ENCODE results near the gene EXOC3L2. TPM values are rescaled to one million over a fixed set of nuclear protein-coding genes. Genes with fewer than 3 reads are reported as not detected.

EXOC3L2 gene
- total and polyA plus RNA-seq, 4 donors: 0.19 to 2.9 (median 0.95) TPM

DNA sequence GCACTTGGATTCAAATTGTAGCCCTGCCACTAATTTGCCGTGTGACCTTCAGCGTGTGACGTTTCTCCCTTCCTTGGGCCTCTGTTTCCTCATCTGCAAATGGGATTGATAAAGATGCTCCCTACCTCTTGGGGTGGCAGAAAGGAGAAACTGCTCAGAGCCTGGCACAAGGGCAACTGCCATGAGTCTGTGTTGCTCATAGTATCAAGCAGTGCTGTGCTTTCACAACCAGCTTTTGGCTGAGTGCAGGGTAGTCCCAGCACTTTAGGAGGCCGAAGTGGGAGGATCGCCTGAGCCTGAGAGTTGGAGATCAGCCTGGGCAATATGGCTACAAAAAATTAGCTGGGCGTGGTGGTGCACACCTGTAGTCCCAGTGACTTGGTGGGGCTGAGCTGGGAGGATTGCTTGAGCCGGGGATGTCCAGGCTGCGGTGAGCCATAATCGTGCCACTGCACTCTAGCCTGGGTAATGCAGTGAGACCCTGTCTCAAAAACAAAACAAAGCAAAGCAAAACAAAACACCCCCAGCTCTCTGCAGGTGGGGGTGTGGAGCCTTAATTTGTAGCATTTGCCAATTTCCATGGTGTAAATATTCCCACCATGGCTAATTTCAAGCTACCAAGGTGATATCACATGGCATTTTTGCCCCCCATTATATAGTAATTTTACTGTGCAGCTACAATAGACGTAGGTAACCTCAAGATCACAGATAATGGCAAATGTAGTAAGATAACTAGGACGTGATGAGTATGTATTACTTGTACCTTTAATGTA lies 4.2 kb upstream of the EXOC3L2 start:
- no peaks in the 10 kb centered on the region for H3K27me3 ChIP-seq (ENCODE audit: control insufficient read depth, insufficient read depth, low read length)
- peaks cover 11% of the 10 kb centered on the region for H3K36me3 ChIP-seq (ENCODE audit: control insufficient read depth, insufficient read depth, low read length)
- no peak overlapping the region for H3K27ac ChIP-seq (ENCODE audit: low read depth, low read length)
- DNase-seq (ENCODE audit: low read depth in 4 of 6, low spot score in 6 of 6): no peak
- no peak overlapping the region for H3K4me3 ChIP-seq (ENCODE audit: low read depth, low read length)
- no peaks in the 10 kb centered on the region for H3K9me3 ChIP-seq (ENCODE audit: control insufficient read depth, insufficient read depth, low read length)
- 54% methylated on average over 6 of the region's 11 CpGs for WGBS (ENCODE audit: insufficient coverage)
- H3K4me1 ChIP-seq (ENCODE audit: control insufficient read depth, insufficient read depth, low read length): peaks cover 44% of the 10 kb centered on the region

DNA sequence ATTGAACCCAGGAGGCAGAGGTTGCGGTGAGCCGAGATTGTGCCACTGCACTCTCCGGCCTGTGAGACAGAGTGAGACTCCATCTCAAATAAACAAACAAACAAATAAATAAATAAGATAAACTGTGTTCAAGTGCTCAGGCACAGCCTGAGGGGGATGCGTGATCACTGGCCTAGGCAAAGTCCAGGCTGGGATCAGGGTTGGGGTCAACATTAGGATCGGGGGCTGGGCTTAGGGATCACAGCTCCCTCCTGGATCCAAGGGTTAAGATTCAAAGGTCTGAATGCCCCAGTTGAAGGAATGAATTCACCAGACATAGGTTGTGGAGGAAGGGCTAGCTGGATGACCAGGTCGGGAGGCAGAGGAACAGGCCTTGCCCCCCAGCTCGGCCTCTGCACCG lies 1.9 kb upstream of the EXOC3L2 start:
- Histone ChIP-seq H3K4me1 (ENCODE audit: control insufficient read depth, insufficient read depth, low read length) (peaks cover 30% of the 10 kb centered on the region), H3K36me3 (ENCODE audit: control insufficient read depth, insufficient read depth, low read length) (peaks cover 4% of the 10 kb centered on the region), H3K9me3 (ENCODE audit: control insufficient read depth, insufficient read depth, low read length) (no peaks in the 10 kb centered on the region), H3K27ac (ENCODE audit: low read depth, low read length) (no peak overlapping the region), H3K27me3 (ENCODE audit: control insufficient read depth, insufficient read depth, low read length) (no peaks in the 10 kb centered on the region), H3K4me3 (ENCODE audit: low read depth, low read length) (no peak overlapping the region)
- no peak for DNase-seq (ENCODE audit: low read depth in 4 of 6, low spot score in 6 of 6)
- WGBS (ENCODE audit: insufficient coverage): 91% methylated on average over 3 of the region's 8 CpGs

- H3K9me3 ChIP-seq (ENCODE audit: control insufficient read depth, insufficient read depth, low read length): no peaks in the 10 kb centered on the region
- H3K27ac ChIP-seq (ENCODE audit: low read depth, low read length): peak overlapping the region; percentile 25
Measured at GRCh38 chr19:45245826-45246225, 619 bp upstream of the EXOC3L2 start.

GRCh38 chr19:45244133-45244794 lies 943 bp downstream of the EXOC3L2 start:
- no peak for DNase-seq (ENCODE audit: low read depth in 4 of 6, low spot score in 6 of 6)
- Histone ChIP-seq H3K4me1 (ENCODE audit: control insufficient read depth, insufficient read depth, low read length) (peaks cover 16% of the 10 kb centered on the region), H3K9me3 (ENCODE audit: control insufficient read depth, insufficient read depth, low read length) (no peaks in the 10 kb centered on the region), H3K4me3 (ENCODE audit: low read depth, low read length) (no peak overlapping the region), H3K27ac (ENCODE audit: low read depth, low read length) (no peak overlapping the region), H3K36me3 (ENCODE audit: control insufficient read depth, insufficient read depth, low read length) (no peaks in the 10 kb centered on the region), H3K27me3 (ENCODE audit: control insufficient read depth, insufficient read depth, low read length) (no peaks in the 10 kb centered on the region)
- WGBS (ENCODE audit: insufficient coverage): 74% methylated on average over 15 of the region's 15 CpGs

More at GRCh38 chr19:45245826-45246225, 619 bp upstream of the EXOC3L2 start:
- no peaks in the 10 kb centered on the region for H3K36me3 ChIP-seq (ENCODE audit: control insufficient read depth, insufficient read depth, low read length)
- H3K27me3 ChIP-seq (ENCODE audit: control insufficient read depth, insufficient read depth, low read length): no peaks in the 10 kb centered on the region
- 45% methylated on average over 4 of the region's 4 CpGs for WGBS (ENCODE audit: insufficient coverage)
- peaks cover 25% of the 10 kb centered on the region for H3K4me1 ChIP-seq (ENCODE audit: control insufficient read depth, insufficient read depth, low read length)
- no peak overlapping the region for H3K4me3 ChIP-seq (ENCODE audit: low read depth, low read length)
- no peak for DNase-seq (ENCODE audit: low read depth in 4 of 6, low spot score in 6 of 6)

- 67% methylated on average over 12 of the region's 13 CpGs for WGBS (ENCODE audit: insufficient coverage)
Measured at GRCh38 chr19:45243144-45243732, 2.0 kb downstream of the EXOC3L2 start.

GRCh38 chr19:45238556-45238955 lies 6.7 kb downstream of the EXOC3L2 start:
- Histone ChIP-seq H3K36me3 (ENCODE audit: control insufficient read depth, insufficient read depth, low read length) (no peaks in the 10 kb centered on the region), H3K27me3 (ENCODE audit: control insufficient read depth, insufficient read depth, low read length) (peaks cover 22% of the 10 kb centered on the region), H3K27ac (ENCODE audit: low read depth, low read length) (no peak overlapping the region), H3K4me1 (ENCODE audit: control insufficient read depth, insufficient read depth, low read length) (peaks cover 7% of the 10 kb centered on the region), H3K9me3 (ENCODE audit: control insufficient read depth, insufficient read depth, low read length) (no peaks in the 10 kb centered on the region), H3K4me3 (ENCODE audit: low read depth, low read length) (no peak overlapping the region)
- no peak for DNase-seq (ENCODE audit: low read depth in 4 of 6, low spot score in 6 of 6)
- 87% methylated on average over 24 of the region's 25 CpGs for WGBS (ENCODE audit: insufficient coverage)

More at GRCh38 chr19:45243144-45243732, 2.0 kb downstream of the EXOC3L2 start:
- Histone ChIP-seq H3K4me3 (ENCODE audit: low read depth, low read length) (no peak overlapping the region), H3K36me3 (ENCODE audit: control insufficient read depth, insufficient read depth, low read length) (no peaks in the 10 kb centered on the region), H3K27ac (ENCODE audit: low read depth, low read length) (no peak overlapping the region), H3K27me3 (ENCODE audit: control insufficient read depth, insufficient read depth, low read length) (no peaks in the 10 kb centered on the region), H3K9me3 (ENCODE audit: control insufficient read depth, insufficient read depth, low read length) (no peaks in the 10 kb centered on the region), H3K4me1 (ENCODE audit: control insufficient read depth, insufficient read depth, low read length) (peaks cover 9% of the 10 kb centered on the region)
- no peak for DNase-seq (ENCODE audit: low read depth in 4 of 6, low spot score in 6 of 6)

- peaks cover 7% of the 10 kb centered on the region for H3K4me1 ChIP-seq (ENCODE audit: control insufficient read depth, insufficient read depth, low read length)
- no peak overlapping the region for H3K4me3 ChIP-seq (ENCODE audit: low read depth, low read length)
- peaks cover 36% of the 10 kb centered on the region for H3K27me3 ChIP-seq (ENCODE audit: control insufficient read depth, insufficient read depth, low read length)
- 28% methylated on average over 8 of the region's 8 CpGs for WGBS (ENCODE audit: insufficient coverage)
- no peak overlapping the region for H3K27ac ChIP-seq (ENCODE audit: low read depth, low read length)
- no peak for DNase-seq (ENCODE audit: low read depth in 4 of 6, low spot score in 6 of 6)
- H3K9me3 ChIP-seq (ENCODE audit: control insufficient read depth, insufficient read depth, low read length): no peaks in the 10 kb centered on the region
- no peaks in the 10 kb centered on the region for H3K36me3 ChIP-seq (ENCODE audit: control insufficient read depth, insufficient read depth, low read length)
Measured at GRCh38 chr19:45235485-45235884, 9.7 kb downstream of the EXOC3L2 start.

- Histone ChIP-seq H3K27me3 (ENCODE audit: control insufficient read depth, insufficient read depth, low read length) (peaks cover 36% of the 10 kb centered on the region), H3K4me3 (ENCODE audit: low read depth, low read length) (no peak overlapping the region)
Measured at GRCh38 chr19:45234089-45234869, 10.9 kb downstream of the EXOC3L2 start.

DNA sequence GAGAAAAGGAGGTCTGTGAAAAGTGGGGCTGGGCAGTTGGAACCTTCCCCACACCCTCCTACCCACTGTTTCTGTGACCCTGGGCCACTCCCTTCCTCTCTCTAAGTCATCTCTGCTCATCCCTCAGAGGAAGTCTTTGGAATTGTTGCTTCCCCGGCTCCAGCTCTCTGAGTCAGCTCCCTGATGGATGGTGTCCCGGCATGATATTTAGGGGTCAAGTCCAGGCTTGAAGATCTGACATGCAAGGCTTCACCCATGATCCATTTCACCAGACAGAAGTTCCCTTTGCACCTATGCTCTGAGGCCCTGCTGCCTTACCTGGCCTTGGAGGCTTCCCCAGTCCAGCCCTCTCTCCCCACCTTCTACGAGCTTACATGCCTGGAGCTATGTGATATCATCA lies 13.3 kb downstream of the EXOC3L2 start:
- Histone ChIP-seq H3K4me1 (ENCODE audit: control insufficient read depth, insufficient read depth, low read length) (peaks cover 7% of the 10 kb centered on the region), H3K9me3 (ENCODE audit: control insufficient read depth, insufficient read depth, low read length) (no peaks in the 10 kb centered on the region), H3K27me3 (ENCODE audit: control insufficient read depth, insufficient read depth, low read length) (peaks cover 36% of the 10 kb centered on the region), H3K36me3 (ENCODE audit: control insufficient read depth, insufficient read depth, low read length) (no peaks in the 10 kb centered on the region), H3K27ac (ENCODE audit: low read depth, low read length) (no peak overlapping the region), H3K4me3 (ENCODE audit: low read depth, low read length) (no peak overlapping the region)
- 76% methylated on average over 3 of the region's 3 CpGs for WGBS (ENCODE audit: insufficient coverage)
- DNase-seq (ENCODE audit: low read depth in 4 of 6, low spot score in 6 of 6): no peak

More at GRCh38 chr19:45234089-45234869, 10.9 kb downstream of the EXOC3L2 start:
- no peak for DNase-seq (ENCODE audit: low read depth in 4 of 6, low spot score in 6 of 6)
- whole genome bisulfite sequencing (ENCODE audit: insufficient coverage): 6% methylated on average over 93 of the region's 93 CpGs
- Histone ChIP-seq H3K9me3 (ENCODE audit: control insufficient read depth, insufficient read depth, low read length) (no peaks in the 10 kb centered on the region), H3K36me3 (ENCODE audit: control insufficient read depth, insufficient read depth, low read length) (no peaks in the 10 kb centered on the region), H3K4me1 (ENCODE audit: control insufficient read depth, insufficient read depth, low read length) (peaks cover 7% of the 10 kb centered on the region), H3K27ac (ENCODE audit: low read depth, low read length) (no peak overlapping the region)
